Panc1 (cell line): Measurements from ENCODE around the gene LMNTD2. TPM values are rescaled to one million over a fixed set of nuclear protein-coding genes. Genes with fewer than 3 reads are reported as not detected.

Source experiments
- ATAC-seq: fragments of 200-7000 bp; cut with Tn5 transposase; 2 replicates; pipeline ENCODE4 v1.9.1; 2020; ENCODE audit warnings: mild to moderate bottlenecking, moderate library complexity
- BruUV-seq: library from RNA; stranded (reverse); fragments of 400-500 nt; replicated peaks from 2 replicates; lab custom pipeline; 2021; lab: Mats Ljungman, UMichigan
- CTCF ChIA-PET: fragments of 300-600 bp; sonication (Branson Sonifier 250); formaldehyde crosslinking; loops from one replicate; lab custom pipeline; 2022; ENCODE audit warnings: antibody characterized with exemption; lab: Charles Lee
- POLR2A ChIA-PET: fragments of 300-600 bp; sonication (Branson Sonifier 250); formaldehyde crosslinking; loops from one replicate; lab custom pipeline; 2022; ENCODE audit warnings: antibody characterized with exemption; lab: Charles Lee
- DNase-seq: peaks from one replicate; pipeline ENCODE4 v3.0.0-alpha.2; 2010; ENCODE audit warnings: low read depth, low spot score
- H3K27ac ChIP-seq: 2 replicates; pipeline ENCODE4 v1.5.1; 2011; ENCODE audit warnings: mild to moderate bottlenecking, low read length, inconsistent platforms
- H3K27me3 ChIP-seq: fragments of 200-500 bp; sonication (Bioruptor generic); 2 replicates; pipeline ENCODE4 v1.6.0; 2014; ENCODE audit warnings: low read length, inconsistent platforms; ENCODE audit not compliant: control insufficient read depth, insufficient read depth
- H3K36me3 ChIP-seq: fragments of 200-500 bp; sonication (Bioruptor generic); 2 replicates; pipeline ENCODE4 v1.5.1; 2014; ENCODE audit warnings: inconsistent platforms, mild to moderate bottlenecking, low read length, moderate library complexity; ENCODE audit not compliant: control insufficient read depth, insufficient read depth
- H3K4me1 ChIP-seq: 2 replicates; pipeline ENCODE4 v1.5.1; 2011; ENCODE audit warnings: inconsistent platforms, mild to moderate bottlenecking, low read length, moderate library complexity; ENCODE audit not compliant: control insufficient read depth, insufficient read depth
- H3K4me3 ChIP-seq, 2 experiments: 2 replicates each; pipeline ENCODE4 v1.5.1; 2011 to 2012; ENCODE audit warnings: low read depth in 2 of 2, low read length in 2 of 2, mild to moderate bottlenecking in 2 of 2, inconsistent platforms in 1 of 2, moderate library complexity in 1 of 2
- H3K9me3 ChIP-seq: fragments of 200-500 bp; sonication (Bioruptor generic); 2 replicates; pipeline ENCODE4 v1.5.1; 2014; ENCODE audit warnings: low read depth, mild to moderate bottlenecking, inconsistent platforms, low read length, moderate library complexity; ENCODE audit not compliant: control insufficient read depth, insufficient read depth
- CTCF ChIP-seq: fragments of 450-650 bp; IDR thresholded peaks from 2 replicates; pipeline ENCODE4 v1.5.1; 2017; ENCODE audit warnings: mild to moderate bottlenecking
- POLR2AphosphoS5 ChIP-seq: IDR thresholded peaks from 2 replicates; pipeline ENCODE4 v1.6.1; 2012; ENCODE audit warnings: mild to moderate bottlenecking, low read depth, low read length, moderate library complexity
- REST ChIP-seq, 2 experiments: IDR thresholded peaks; 2 replicates each; pipeline ENCODE4 v1.6.1; 2011 to 2012; ENCODE audit warnings: low read depth in 2 of 2, control low read depth in 1 of 2, low read length in 1 of 2, mild to moderate bottlenecking in 1 of 2, moderate library complexity in 1 of 2; ENCODE audit not compliant: insufficient read depth in 1 of 2
- SIN3A ChIP-seq: IDR thresholded peaks from 2 replicates; pipeline ENCODE4 v1.6.1; 2012; ENCODE audit warnings: low read depth, mild to moderate bottlenecking, low read length, moderate library complexity, borderline replicate concordance; ENCODE audit not compliant: insufficient read depth
- TCF7L2 ChIP-seq: IDR thresholded peaks from 2 replicates; pipeline ENCODE4 v1.6.1; 2011; ENCODE audit warnings: mild to moderate bottlenecking, low read depth, low read length, inconsistent platforms
- in situ Hi-C: cut with HindIII; loops from 2 replicates; pipeline ENCODE4 v1.10.0; 2016; ENCODE audit warnings: low sequenced_read_pairs, low pct_unique_long_range_greater_than_20kb
- intact Hi-C: fragments of 100-400 bp; cut with micrococcal nuclease; formaldehyde crosslinking; loops from one replicate; pipeline ENCODE4 v1.10.0; 2022; ENCODE audit not compliant: unreplicated experiment
- total RNA-seq: library from RNA; stranded (reverse); gene quantifications from one replicate; pipeline ENCODE4 v1.2.1, GENCODE V29; 2021; ENCODE audit not compliant: unreplicated experiment

The LMNTD2 gene
- total RNA-seq, 1 experiment from 2014 or later: 21.8 TPM

- no peak for DNase-seq
- H3K4me1 ChIP-seq: peaks cover 6% of the 10 kb centered on the region; the same call in 1 of the 2 replicates
- H3K27ac ChIP-seq: no peak overlapping the region
- ChIA-PET CTCF (no interaction called here), POLR2A (no interaction called here)
- peaks cover 3% of the 10 kb centered on the region; the same call in 1 of the 2 replicates for H3K9me3 ChIP-seq
- in situ Hi-C loops (no loop called here), intact Hi-C loops (loop anchor here (5.0 kb wide), 1 partner anchor 62 kb away; the partner anchor contains the start of gene PTDSS2)
- no peak overlapping the region for H3K4me3 ChIP-seq
- no TSS peak for BruUV-seq
- no peaks in the 10 kb centered on the region for H3K27me3 ChIP-seq
- TF ChIP-seq TCF7L2 (no peak), REST (IDR thresholded peaks at IDR 0.05; ENCODE audit: insufficient read depth in 1 of 2, low read depth in 2 of 2, low read length in 1 of 2) (no peak), SIN3A (no peak), CTCF (no peak), POLR2AphosphoS5 (no peak)
- ATAC-seq: no peak
- H3K36me3 ChIP-seq: no peaks in the 10 kb centered on the region; the same call in 1 of the 2 replicates
These were observed 45.9 kb downstream of the LMNTD2 start for GRCh38 chr11:514606-515005.

- intact Hi-C loops: no loop called here
- no peak overlapping the region for H3K4me3 ChIP-seq
- ATAC-seq: no peak
- TF ChIP-seq POLR2AphosphoS5 (no peak; the same call in 1 of the 2 replicates), TCF7L2 (no peak), CTCF (no peak), REST (IDR thresholded peaks at IDR 0.05; ENCODE audit: insufficient read depth in 1 of 2, low read depth in 2 of 2, low read length in 1 of 2) (no peak), SIN3A (no peak)
- no peak for DNase-seq
- no peaks in the 10 kb centered on the region for H3K27me3 ChIP-seq
- POLR2A ChIA-PET: no interaction called here
- peaks cover 2% of the 10 kb centered on the region; the same call in 1 of the 2 replicates for H3K36me3 ChIP-seq
- H3K9me3 ChIP-seq: peaks cover 3% of the 10 kb centered on the region; the same call in 1 of the 2 replicates
- CTCF ChIA-PET: no interaction called here
- in situ Hi-C loops: no loop called here
- no peak overlapping the region for H3K27ac ChIP-seq
- BruUV-seq: no TSS peak
- H3K4me1 ChIP-seq: peaks cover 2% of the 10 kb centered on the region; the same call in 1 of the 2 replicates
These were observed 47.6 kb downstream of the LMNTD2 start for GRCh38 chr11:512761-513595.
